KOPT-K1 (cell line): ENCODE data around the gene ZNF367.
A peak's percentile ranks its signal among the peaks of the same experiment; 100 is the strongest.

ENCODE experiments used
- H3K27ac ChIP-seq: fragments of 200-600 bp; sonication (generic); 2 replicates; pipeline ENCODE4 v1.5.1; 2016; ENCODE audit warnings: antibody characterized with exemption, mild to moderate bottlenecking, low read depth, low read length; ENCODE audit not compliant: poor library complexity, severe bottlenecking
- H3K36me3 ChIP-seq: fragments of 200-600 bp; sonication (generic); 2 replicates; pipeline ENCODE4 v1.5.1; 2017; ENCODE audit warnings: antibody characterized with exemption, mild to moderate bottlenecking, low read length, moderate library complexity; ENCODE audit not compliant: insufficient read depth
- H3K9me3 ChIP-seq: fragments of 200-600 bp; sonication (generic); 2 replicates; pipeline ENCODE4 v1.5.1; 2017; ENCODE audit warnings: antibody characterized with exemption, low read length, mild to moderate bottlenecking; ENCODE audit not compliant: insufficient read depth, poor library complexity, severe bottlenecking

Gene ZNF367

GRCh38 chr9:96418083-96418919 lies at the start of gene ZNF367:
Gene ZNF367, minus strand, starts transcription at chr9:96418370. Its CDS starts 338 bp downstream, at chr9:96418032.
- Histone ChIP-seq H3K27ac (peak within 1 kb of the TSS; percentile 100), H3K9me3 (no peaks in the 10 kb centered on the region), H3K36me3 (peaks cover 30% of the 10 kb centered on the region)

GRCh38 chr9:96467784-96468183 lies 49.6 kb upstream of the ZNF367 start:
- H3K9me3 ChIP-seq = no peaks in the 10 kb centered on the region
- H3K36me3 ChIP-seq = no peaks in the 10 kb centered on the region
- no peak overlapping the region for H3K27ac ChIP-seq

- no peak overlapping the region for H3K27ac ChIP-seq
- H3K9me3 ChIP-seq = no peaks in the 10 kb centered on the region
- no peaks in the 10 kb centered on the region for H3K36me3 ChIP-seq
Observed at GRCh38 chr9:96464426-96464825, 46.3 kb upstream of the ZNF367 start.

- no peak overlapping the region for H3K27ac ChIP-seq
- H3K9me3 ChIP-seq = no peaks in the 10 kb centered on the region
- no peaks in the 10 kb centered on the region for H3K36me3 ChIP-seq
Observed at GRCh38 chr9:96462541-96462940, 44.4 kb upstream of the ZNF367 start.

- no peak overlapping the region for H3K27ac ChIP-seq
Observed at GRCh38 chr9:96461336-96461735, 43.2 kb upstream of the ZNF367 start.

GRCh38 chr9:96460882-96461281 lies 42.7 kb upstream of the ZNF367 start:
- H3K9me3 ChIP-seq = no peaks in the 10 kb centered on the region
- H3K27ac ChIP-seq = no peak overlapping the region
- H3K36me3 ChIP-seq = no peaks in the 10 kb centered on the region

More at GRCh38 chr9:96461336-96461735, 43.2 kb upstream of the ZNF367 start:
- Histone ChIP-seq H3K36me3 (no peaks in the 10 kb centered on the region), H3K9me3 (no peaks in the 10 kb centered on the region)

- Histone ChIP-seq H3K27ac (no peak overlapping the region), H3K36me3 (no peaks in the 10 kb centered on the region), H3K9me3 (no peaks in the 10 kb centered on the region)
Observed at GRCh38 chr9:96460470-96460869, 42.3 kb upstream of the ZNF367 start.

- Histone ChIP-seq H3K27ac (no peak overlapping the region), H3K36me3 (no peaks in the 10 kb centered on the region), H3K9me3 (no peaks in the 10 kb centered on the region)
Observed at GRCh38 chr9:96459268-96460007, 41.3 kb upstream of the ZNF367 start.

GRCh38 chr9:96458226-96458625 lies 40.1 kb upstream of the ZNF367 start:
- Histone ChIP-seq H3K36me3 (no peaks in the 10 kb centered on the region), H3K9me3 (no peaks in the 10 kb centered on the region), H3K27ac (no peak overlapping the region)

GRCh38 chr9:96457266-96457665 lies 39.1 kb upstream of the ZNF367 start:
- Histone ChIP-seq H3K36me3 (no peaks in the 10 kb centered on the region), H3K9me3 (no peaks in the 10 kb centered on the region), H3K27ac (no peak overlapping the region)

- H3K36me3 ChIP-seq = no peaks in the 10 kb centered on the region
- H3K27ac ChIP-seq = no peak overlapping the region
Observed at GRCh38 chr9:96453625-96454024, 35.5 kb upstream of the ZNF367 start.

GRCh38 chr9:96450613-96451528 lies 32.7 kb upstream of the ZNF367 start:
- Histone ChIP-seq H3K9me3 (no peaks in the 10 kb centered on the region), H3K36me3 (no peaks in the 10 kb centered on the region), H3K27ac (peak overlapping the region; percentile 22)

More at GRCh38 chr9:96453625-96454024, 35.5 kb upstream of the ZNF367 start:
- no peaks in the 10 kb centered on the region for H3K9me3 ChIP-seq

- H3K27ac ChIP-seq = peak within 1 kb of the TSS; percentile 22
- no peaks in the 10 kb centered on the region for H3K9me3 ChIP-seq
- H3K36me3 ChIP-seq = no peaks in the 10 kb centered on the region
Observed at GRCh38 chr9:96449845-96450612, 31.9 kb upstream of the ZNF367 start, which contains the start of gene HABP4. Gene HABP4, plus strand, starts transcription at chr9:96450169. Its CDS starts 111 bp downstream, at chr9:96450280.

GRCh38 chr9:96449523-96449844 lies 31.3 kb upstream of the ZNF367 start:
- no peaks in the 10 kb centered on the region for H3K9me3 ChIP-seq

More at GRCh38 chr9:96449523-96449844, 31.3 kb upstream of the ZNF367 start:
- H3K36me3 ChIP-seq = no peaks in the 10 kb centered on the region
- H3K27ac ChIP-seq = no peak overlapping the region
